Liver (tissue), 9 donors: ENCODE data around the gene ARID3C. TPM values are rescaled to one million over a fixed set of nuclear protein-coding genes. Genes with fewer than 3 reads are reported as not detected.

Experiments used
- DNase-seq: peaks from one replicate; pipeline ENCODE4 v3.0.0-alpha.2; 2017; ENCODE audit warnings: low spot score
- H3K27ac ChIP-seq, 2 donors: one replicate each; pipeline ENCODE4 v1.7.0; 2013; ENCODE audit warnings: inconsistent platforms in 2 of 2, low read length in 2 of 2, control low read depth in 1 of 2, low read depth in 1 of 2, mild to moderate bottlenecking in 1 of 2
- H3K27me3 ChIP-seq, 4 donors: one replicate each; pipeline versions ENCODE4 v1.6.1 to v1.7.0; 2013; ENCODE audit warnings: low read length in 3 of 4, inconsistent platforms in 1 of 4, mild to moderate bottlenecking in 1 of 4, moderate library complexity in 1 of 4; ENCODE audit not compliant: control insufficient read depth in 4 of 4, insufficient read depth in 4 of 4
- H3K36me3 ChIP-seq, 4 donors: one replicate each; pipeline versions ENCODE4 v1.6.1 to v1.7.0; 2013; ENCODE audit warnings: low read length in 3 of 4, mild to moderate bottlenecking in 3 of 4, low read depth in 1 of 4, moderate library complexity in 1 of 4; ENCODE audit not compliant: control insufficient read depth in 4 of 4, insufficient read depth in 3 of 4
- H3K4me1 ChIP-seq, 4 donors: one replicate each; pipeline versions ENCODE4 v1.6.1 to v1.7.0; 2013; ENCODE audit warnings: low read length in 3 of 4, mild to moderate bottlenecking in 3 of 4, moderate library complexity in 1 of 4; ENCODE audit not compliant: control insufficient read depth in 4 of 4, insufficient read depth in 4 of 4
- H3K4me3 ChIP-seq, 3 donors: one replicate each; pipeline versions ENCODE4 v1.6.1 to v1.7.0; 2013; ENCODE audit warnings: low read length in 3 of 3, control low read depth in 1 of 3, low read depth in 1 of 3, mild to moderate bottlenecking in 1 of 3
- H3K9ac ChIP-seq, 2 donors: one replicate each; pipeline ENCODE4 v1.7.0; 2013; ENCODE audit warnings: low read length in 2 of 2, mild to moderate bottlenecking in 2 of 2, moderate library complexity in 2 of 2, control low read depth in 1 of 2, low read depth in 1 of 2
- H3K9me3 ChIP-seq, 4 donors: one replicate each; pipeline versions ENCODE4 v1.6.1 to v1.7.0; 2013; ENCODE audit warnings: low read length in 3 of 4; ENCODE audit not compliant: control insufficient read depth in 4 of 4
- ATF3 ChIP-seq: IDR thresholded peaks from 2 replicates; pipeline ENCODE4 v1.6.1; 2016; ENCODE audit warnings: antibody characterized with exemption
- CTCF ChIP-seq: fragments of 150-350 bp; IDR thresholded peaks from 2 replicates; pipeline ENCODE4 v1.5.1; 2017; ENCODE audit warnings: improper control_type of control experiment, low read depth, low read length; ENCODE audit not compliant: missing input control
- EGR1 ChIP-seq, 2 donors: IDR thresholded peaks; 2 replicates each; pipeline ENCODE4 v1.6.1; 2016 to 2018; ENCODE audit warnings: antibody characterized with exemption in 2 of 2, low read depth in 2 of 2
- FOXA1 ChIP-seq: IDR thresholded peaks from 2 replicates; pipeline ENCODE4 v1.6.1; 2016; ENCODE audit warnings: antibody characterized with exemption
- FOXA2 ChIP-seq: IDR thresholded peaks from 2 replicates; pipeline ENCODE4 v1.6.1; 2016; ENCODE audit warnings: antibody characterized with exemption
- GABPA ChIP-seq, 2 donors: IDR thresholded peaks in 1 of 2; conservative IDR thresholded peaks in 1 of 2; 2 replicates each; pipeline ENCODE4 v1.6.1; 2016; ENCODE audit warnings: antibody characterized with exemption in 2 of 2, mild to moderate bottlenecking in 1 of 2, moderate library complexity in 1 of 2
- HNF4A ChIP-seq, 2 donors: conservative IDR thresholded peaks; 2 replicates each; pipeline ENCODE4 v1.6.1; 2016; ENCODE audit warnings: antibody characterized with exemption in 2 of 2, mild to moderate bottlenecking in 2 of 2
- HNF4G ChIP-seq: IDR thresholded peaks from 2 replicates; pipeline ENCODE4 v1.6.1; 2016; ENCODE audit warnings: antibody characterized with exemption
- JUND ChIP-seq, 2 donors: IDR thresholded peaks; 2 replicates each; pipeline ENCODE4 v1.6.1; 2016; ENCODE audit warnings: antibody characterized with exemption in 2 of 2
- NR2F2 ChIP-seq: IDR thresholded peaks from 2 replicates; pipeline ENCODE4 v1.6.1; 2016; ENCODE audit warnings: antibody characterized with exemption
- RAD21 ChIP-seq, 2 donors: IDR thresholded peaks; 2 replicates each; pipeline ENCODE4 v1.6.1; 2016; ENCODE audit warnings: antibody characterized with exemption in 2 of 2, mild to moderate bottlenecking in 2 of 2
- REST ChIP-seq: IDR thresholded peaks from 2 replicates; pipeline ENCODE4 v1.6.1; 2016; ENCODE audit warnings: antibody characterized with exemption, mild to moderate bottlenecking
- RXRA ChIP-seq, 2 donors: IDR thresholded peaks; 2 replicates each; pipeline ENCODE4 v1.6.1; 2017 to 2018; ENCODE audit warnings: antibody characterized with exemption in 2 of 2, mild to moderate bottlenecking in 1 of 2
- SP1 ChIP-seq: IDR thresholded peaks from 2 replicates; pipeline ENCODE4 v1.6.1; 2018; ENCODE audit warnings: antibody characterized with exemption, mild to moderate bottlenecking
- TAF1 ChIP-seq: conservative IDR thresholded peaks from 2 replicates; pipeline ENCODE4 v1.6.1; 2016; ENCODE audit warnings: antibody characterized with exemption, mild to moderate bottlenecking
- YY1 ChIP-seq: IDR thresholded peaks from 2 replicates; pipeline ENCODE4 v1.6.1; 2016; ENCODE audit warnings: antibody characterized with exemption, mild to moderate bottlenecking
- ZBTB33 ChIP-seq: IDR thresholded peaks from 2 replicates; pipeline ENCODE4 v1.6.1; 2016; ENCODE audit warnings: antibody characterized with exemption
- WGBS: extraction: QIAGEN DNeasy Blood & Tissue Kit; methylation state at CpG from one replicate; pipeline ENCODE4 v1.1.7; 2013; 5-methylcytosine and 5-hydroxymethylcytosine counted together
- polyA plus RNA-seq, 2 donors: library from polyadenylated mRNA; stranded (reverse) in 1 of 2; unstranded in 1 of 2; fragments of 200-250 nt in 1 of 2; fragments of >200 nt in 1 of 2; fragmentation: Nextera tagmentation in 1 of 2; extraction: Ambion mirVana in 1 of 2; gene quantifications; one replicate each; pipeline versions ENCODE4 v1.2.1 to v1.2.3, GENCODE V29; 2013 to 2015
- total RNA-seq, 2 donors: library from RNA; depleted of rRNA; stranded (reverse); fragments of >200 nt; gene quantifications; one replicate each; pipeline ENCODE4 v1.2.3, GENCODE V29; 2014
- TF ChIP-seq, protein P1 (sequence below): IDR thresholded peaks from 2 replicates; pipeline ENCODE4 v1.6.1; 2016; ENCODE audit warnings: antibody characterized with exemption
- donor health status: healthy.
- donor health status: healthy.
- donor health status: healthy.
- donor health status: healthy.
- donor health status: healthy.

ARID3C gene
- total and polyA plus RNA-seq, 4 donors, result 0.58 to 2.6 (median 1.7) TPM

GRCh38 chr9:34651876-34652601 lies 23.2 kb upstream of the ARID3C start, which contains the start of gene IL11RA (continued):
- TF ChIP-seq GABPA (IDR thresholded peaks at IDR 0.05 in 1 of 2, conservative IDR thresholded peaks at IDR 0.05 in 1 of 2), result peak in 1 of 2 donors; percentile 87
- TF ChIP-seq JUND (IDR thresholded peaks at IDR 0.05), result no peak

DNA sequence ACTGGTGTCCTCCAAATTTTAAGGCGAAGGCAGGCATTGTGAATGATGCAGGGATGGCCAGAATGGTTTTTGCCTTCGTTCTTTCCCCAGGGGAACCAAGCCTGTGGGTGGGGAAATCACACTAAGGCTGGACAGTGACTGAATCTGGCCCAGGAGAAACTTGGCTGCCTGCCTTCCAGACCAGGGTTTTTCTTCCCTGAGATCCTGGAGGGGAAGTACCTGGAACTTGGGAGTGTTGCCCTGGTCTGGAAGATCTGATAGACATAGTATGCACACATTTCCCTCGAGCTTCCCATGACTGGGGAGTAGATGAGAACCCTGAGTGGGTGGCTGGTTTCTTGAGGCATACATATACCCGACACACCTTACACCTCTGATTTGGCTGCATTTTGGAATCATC lies 22.5 kb upstream of the ARID3C start:
- Histone ChIP-seq H3K4me1 (peaks cover 14 to 76% (median 68%) of the 10 kb centered on the region in 4 donors), H3K27ac (peak overlapping the region; percentile 58 to 80), H3K9me3 (no peaks in the 10 kb centered on the region), H3K4me3 (peak overlapping the region; percentile 30 to 70 (median 50)), H3K9ac (peak overlapping the region; percentile 56 to 87), H3K27me3 (no peaks in the 10 kb centered on the region), H3K36me3 (peaks cover 0 to 15% (median 10%) of the 10 kb centered on the region in 4 donors)
- DNase-seq, result no peak
- TF ChIP-seq YY1, result no peak
- TF ChIP-seq SP1, result no peak
- no peak for TF ChIP-seq RXRA (IDR thresholded peaks at IDR 0.05)
- TF ChIP-seq FOXA2, result no peak
- TF ChIP-seq RAD21 (IDR thresholded peaks at IDR 0.05), result no peak
- TF ChIP-seq, protein P1, sequence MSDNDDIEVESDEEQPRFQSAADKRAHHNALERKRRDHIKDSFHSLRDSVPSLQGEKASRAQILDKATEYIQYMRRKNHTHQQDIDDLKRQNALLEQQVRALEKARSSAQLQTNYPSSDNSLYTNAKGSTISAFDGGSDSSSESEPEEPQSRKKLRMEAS, result no peak
- TF ChIP-seq TAF1, result no peak
- TF ChIP-seq ATF3, result no peak
- TF ChIP-seq JUND (IDR thresholded peaks at IDR 0.05), result no peak
- TF ChIP-seq CTCF, result no peak
- TF ChIP-seq ZBTB33, result no peak
- no peak for TF ChIP-seq HNF4G
- TF ChIP-seq EGR1 (IDR thresholded peaks at IDR 0.05; ENCODE audit: low read depth in 2 of 2), result no peak
- TF ChIP-seq GABPA (IDR thresholded peaks at IDR 0.05 in 1 of 2, conservative IDR thresholded peaks at IDR 0.05 in 1 of 2), result no peak
- WGBS, result 32% methylated on average over 4 of the region's 4 CpGs

GRCh38 chr9:34650816-34651215 lies 21.9 kb upstream of the ARID3C start:
- peak; percentile 66 for DNase-seq
- H3K9me3 ChIP-seq, result no peaks in the 10 kb centered on the region
- TF ChIP-seq JUND (IDR thresholded peaks at IDR 0.05), result no peak
- TF ChIP-seq HNF4G, result no peak
- no peak for TF ChIP-seq ZBTB33
- peak in 1 of 2 donors; percentile 20 for TF ChIP-seq HNF4A (conservative IDR thresholded peaks at IDR 0.05)
- TF ChIP-seq ATF3, result no peak
- peak in 1 of 2 donors; percentile 14 for TF ChIP-seq RXRA (IDR thresholded peaks at IDR 0.05)
- TF ChIP-seq EGR1 (IDR thresholded peaks at IDR 0.05; ENCODE audit: low read depth in 2 of 2), result no peak
- TF ChIP-seq, protein P1, result no peak
- TF ChIP-seq FOXA1, result no peak
- no peak for TF ChIP-seq REST
- no peak for TF ChIP-seq NR2F2
- 41% methylated on average over 5 of the region's 5 CpGs for WGBS
- H3K4me1 ChIP-seq, result peaks cover 14 to 81% (median 73%) of the 10 kb centered on the region in 4 donors
- H3K36me3 ChIP-seq, result peaks cover 0 to 15% (median 10%) of the 10 kb centered on the region in 4 donors
- H3K27ac ChIP-seq, result peak overlapping the region; percentile 58 to 80
- no peak overlapping the region for H3K9ac ChIP-seq
- H3K4me3 ChIP-seq, result no peak overlapping the region
- no peaks in the 10 kb centered on the region for H3K27me3 ChIP-seq
